Epidermal melanocyte (primary cell): ENCODE data around the gene ZNRF3.

Source experiments
- DNase-seq: peaks from one replicate; pipeline ENCODE4 v3.0.0; 2011; ENCODE audit warnings: low spot score; ENCODE audit not compliant: insufficient read length

The ZNRF3 gene

DNA sequence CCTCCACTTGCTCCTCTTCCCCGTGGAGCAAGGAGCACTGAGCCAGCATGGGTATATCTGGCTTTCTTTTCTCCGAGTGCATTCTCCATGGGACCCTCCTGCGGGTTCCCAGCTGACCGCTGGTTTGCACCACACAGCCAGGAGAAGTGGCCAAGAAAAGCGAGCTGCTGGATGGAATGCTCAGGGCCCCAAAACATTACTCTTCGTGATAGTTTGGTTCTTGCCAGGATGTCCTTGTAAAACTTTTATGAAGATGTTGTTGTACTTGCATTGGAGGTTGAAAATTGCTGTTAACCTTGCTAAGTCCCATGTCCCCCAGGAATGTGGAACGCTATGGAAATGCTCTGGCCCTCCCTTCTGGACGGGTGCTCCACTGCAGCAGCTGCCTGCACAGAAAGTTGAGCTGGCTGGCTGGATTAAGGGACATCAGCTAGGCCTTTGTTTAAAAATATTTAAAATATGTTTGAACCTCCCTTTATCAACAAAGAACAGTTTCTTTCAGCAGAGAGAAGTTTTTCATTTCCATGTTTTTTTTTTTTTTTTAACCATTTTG, 68.7 kb downstream of the ZNRF3 start:
- DNase-seq, result peak; percentile 45

DNA sequence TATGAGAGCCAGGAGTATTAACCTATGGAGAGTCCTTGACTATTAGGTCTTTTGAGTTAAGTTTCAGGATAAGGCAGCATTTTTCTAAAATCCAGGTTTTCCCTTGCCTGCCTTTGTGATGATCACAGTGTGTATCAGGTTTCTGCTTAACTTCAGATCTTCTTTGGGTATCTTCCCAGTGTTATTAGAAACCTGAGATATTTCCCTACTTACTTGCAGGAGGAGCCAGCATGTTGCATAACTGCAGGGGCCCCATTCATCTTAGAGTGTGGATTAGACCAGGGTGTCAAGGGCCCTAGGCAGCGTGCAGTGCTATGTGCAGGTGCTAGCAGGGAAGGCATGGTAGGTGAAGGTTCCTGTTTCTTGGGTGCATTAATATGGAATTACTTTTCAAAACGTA, 69.5 kb downstream of the ZNRF3 start:
- no peak for DNase-seq

DNA sequence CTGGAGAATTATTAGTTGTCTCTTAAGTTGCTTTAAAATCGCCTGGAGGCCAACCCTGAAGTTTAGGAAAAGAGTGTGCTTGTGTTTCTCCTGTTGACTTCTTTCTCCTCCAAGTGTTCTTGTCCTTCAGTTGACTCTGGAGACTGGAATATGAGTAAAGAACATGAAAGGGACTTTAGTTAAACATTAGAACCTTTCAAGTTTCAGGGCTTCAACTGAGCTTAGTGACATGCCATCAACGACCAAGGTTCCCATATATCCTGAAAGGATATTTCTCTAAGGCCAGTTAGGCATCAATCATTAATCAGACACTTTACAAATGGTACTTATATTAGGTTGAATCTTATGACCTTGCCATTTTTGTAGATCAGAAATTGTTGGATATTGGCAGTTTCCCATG, 70.0 kb downstream of the ZNRF3 start:
- no peak for DNase-seq

DNA sequence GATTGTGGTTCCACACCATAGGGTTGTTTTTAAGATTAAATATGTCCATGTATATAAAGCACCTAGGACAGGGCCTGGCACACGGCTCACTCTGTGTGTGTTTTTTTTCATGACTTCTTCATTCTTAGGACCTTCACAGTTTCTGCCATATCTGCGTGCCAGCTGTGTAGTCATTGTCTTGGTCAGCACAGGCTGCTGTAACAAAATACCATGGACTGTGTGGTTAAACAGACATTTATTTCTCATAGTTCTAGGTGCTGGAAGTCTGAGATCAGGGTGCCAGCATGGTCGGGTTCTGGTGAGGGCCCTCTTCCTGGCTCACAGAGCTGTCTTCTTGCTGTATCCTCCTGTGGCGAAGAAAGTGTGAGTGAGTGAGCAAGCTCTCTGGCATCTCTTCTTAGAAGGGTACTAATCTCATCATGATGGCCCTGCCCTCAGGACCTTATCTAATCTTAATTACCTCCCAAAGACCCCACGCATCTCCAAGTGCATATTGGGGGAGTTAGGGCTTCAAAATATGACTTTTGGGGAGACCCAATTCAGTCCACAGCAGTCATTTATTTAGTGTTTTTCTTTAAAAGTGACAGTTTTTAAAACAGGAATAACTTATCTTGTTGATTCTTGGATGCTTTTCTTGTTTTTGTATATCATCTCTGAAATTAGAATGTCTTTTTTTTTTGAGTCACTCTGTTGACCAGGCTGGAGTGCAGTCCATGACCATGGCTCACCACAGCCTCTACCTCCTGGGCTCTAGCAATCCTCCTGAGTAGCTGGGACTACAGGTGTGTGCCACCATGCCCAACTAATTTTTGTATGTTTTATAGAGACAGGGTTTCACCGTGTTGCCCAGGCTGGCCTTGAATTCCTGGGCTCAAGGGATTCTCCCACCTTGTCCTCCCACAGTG, 70.9 kb downstream of the ZNRF3 start:
- no peak for DNase-seq

DNA sequence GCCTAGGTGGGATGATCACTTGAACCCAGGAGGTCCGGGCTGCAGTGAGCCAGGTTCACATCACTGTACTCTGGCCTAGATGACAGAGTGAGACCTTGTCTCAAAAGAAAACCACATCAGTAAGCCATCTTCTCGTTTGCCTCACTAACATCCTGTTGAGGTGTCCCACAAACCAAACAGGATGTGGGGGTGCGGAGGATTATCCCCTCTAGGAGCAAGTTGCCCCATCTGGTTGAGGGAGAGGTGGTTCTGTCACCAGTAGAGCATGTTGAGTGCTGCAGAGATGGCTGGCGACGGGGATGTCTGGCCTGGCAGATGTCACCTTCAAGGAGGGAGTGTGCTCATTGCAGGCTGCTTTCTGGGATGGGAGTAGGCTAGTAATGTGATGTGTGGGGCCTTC, 72.4 kb downstream of the ZNRF3 start:
- no peak for DNase-seq

DNA sequence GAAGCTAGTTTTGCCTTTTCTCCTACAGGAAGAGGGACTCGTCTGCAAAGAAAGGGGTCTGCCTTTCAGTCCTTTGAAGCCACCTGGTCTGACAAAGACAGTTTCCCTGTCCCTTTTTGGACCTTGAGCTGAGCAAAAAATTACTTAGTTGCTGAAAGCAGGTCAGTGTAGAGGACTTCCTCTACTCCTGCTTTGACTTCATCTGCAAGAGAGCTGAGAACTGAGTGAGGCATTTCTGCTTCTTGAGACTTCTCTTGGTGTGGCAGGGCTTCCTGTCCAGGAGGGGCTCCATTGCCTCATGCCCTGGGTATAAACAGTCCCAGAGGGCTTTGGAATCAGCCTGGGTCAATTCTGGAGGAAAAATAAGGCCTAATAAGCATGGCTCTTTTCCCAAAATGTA, 73.1 kb downstream of the ZNRF3 start:
- no peak for DNase-seq

DNA sequence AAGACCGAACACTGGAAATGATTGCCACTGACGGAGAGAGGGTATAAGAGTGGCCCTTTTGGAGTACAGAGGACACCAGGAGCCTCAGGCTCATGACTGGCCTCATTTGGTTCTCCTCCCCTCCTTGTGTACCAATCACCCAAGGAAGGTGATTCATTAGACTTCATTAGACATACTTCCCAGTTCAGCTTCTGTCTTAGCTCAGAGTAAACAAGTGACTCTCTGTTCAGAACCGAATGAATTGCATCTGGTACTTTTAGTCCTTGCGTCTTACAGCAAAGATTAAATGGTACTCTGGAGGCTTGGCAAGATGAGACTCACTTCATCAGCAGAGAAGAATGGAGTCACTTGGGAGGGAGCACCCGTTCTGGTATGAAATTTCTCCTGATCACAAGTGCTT, 75.2 kb downstream of the ZNRF3 start:
- DNase-seq, result no peak

DNA sequence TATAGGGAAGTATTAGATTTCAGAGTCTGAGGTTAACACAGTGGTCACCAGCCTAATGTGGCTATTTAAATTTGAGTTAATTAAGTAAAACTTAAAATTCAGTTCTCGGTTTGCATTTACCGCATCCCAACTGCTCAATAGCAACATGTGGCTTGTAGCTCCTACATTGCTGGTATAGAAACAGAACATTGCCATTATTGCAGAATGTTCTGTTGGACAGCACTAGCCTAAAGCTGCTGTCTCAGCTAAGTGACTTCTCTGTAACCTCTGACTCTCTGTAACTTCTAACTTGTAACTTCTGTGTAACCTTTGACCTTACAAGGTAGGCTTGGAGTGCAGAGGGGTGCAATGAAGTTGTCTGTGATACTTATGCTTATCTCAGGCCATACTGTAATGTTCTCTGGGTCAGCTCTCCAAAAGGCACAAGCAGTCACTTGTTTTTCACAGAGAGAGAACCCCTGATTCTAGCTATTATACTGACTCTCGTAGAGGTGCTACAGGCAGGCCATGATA, 78.7 kb downstream of the ZNRF3 start:
- DNase-seq, result no peak

DNA sequence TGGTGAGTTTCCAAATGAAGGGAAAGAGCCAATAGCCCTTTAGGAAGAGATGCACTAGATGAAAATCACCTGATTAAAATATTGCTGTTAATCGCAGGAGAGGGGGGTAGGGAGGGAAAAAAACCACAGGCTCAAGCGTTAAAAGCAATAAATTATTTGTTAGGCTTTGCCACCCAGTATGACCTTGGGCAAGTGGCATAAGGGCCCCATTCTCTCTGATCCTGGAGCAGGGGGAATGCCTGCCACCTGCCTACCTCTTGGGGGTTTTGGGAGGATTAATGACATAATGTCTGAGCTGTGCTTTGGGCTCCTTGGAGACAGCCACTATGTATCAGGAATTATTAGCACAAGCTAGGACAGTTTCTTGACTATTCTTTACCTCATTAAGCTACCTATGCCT, 80.0 kb downstream of the ZNRF3 start:
- DNase-seq, result no peak

DNA sequence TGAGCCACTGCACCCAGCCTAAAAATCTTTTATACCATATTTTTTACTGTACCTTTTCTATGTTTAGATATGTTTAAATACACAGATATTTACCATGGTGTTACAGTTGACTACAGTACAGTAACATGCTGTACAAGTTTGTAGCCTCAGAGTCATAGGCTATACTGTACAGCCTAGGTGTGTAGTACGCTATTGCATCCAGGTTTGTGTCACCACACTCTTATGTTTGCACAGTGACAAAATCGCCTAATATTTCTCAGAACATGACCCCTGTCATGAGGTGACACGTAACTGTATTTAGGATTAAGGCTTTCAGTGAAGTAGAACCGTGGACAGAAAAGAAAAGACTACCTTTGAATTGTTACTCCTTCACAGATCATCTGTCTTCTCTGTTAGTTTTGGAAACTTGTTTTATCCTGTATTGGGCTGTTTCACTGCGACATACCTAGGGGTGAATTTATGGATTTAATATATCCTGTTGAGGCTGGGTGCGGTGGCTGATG, 83.8 kb downstream of the ZNRF3 start:
- DNase-seq, result no peak

DNA sequence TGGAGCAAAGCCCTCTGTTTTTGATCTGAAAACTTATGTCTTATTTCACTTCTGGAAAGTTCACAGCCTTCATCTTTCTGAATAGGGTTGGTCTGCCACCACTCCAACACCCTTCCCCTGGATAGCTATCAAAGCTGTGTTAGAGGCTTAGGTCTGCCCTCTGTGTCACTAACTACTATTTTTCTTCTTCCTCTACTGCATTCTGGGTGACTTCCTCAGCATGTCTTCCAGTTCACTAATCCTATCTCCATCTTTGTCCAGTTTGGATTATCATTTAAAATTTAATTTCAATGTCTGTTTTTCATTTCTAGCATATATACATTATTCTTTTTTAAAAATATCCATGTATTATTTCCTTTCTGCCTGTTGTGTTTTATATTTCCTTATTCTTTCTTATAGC, 84.6 kb downstream of the ZNRF3 start:
- no peak for DNase-seq

DNA sequence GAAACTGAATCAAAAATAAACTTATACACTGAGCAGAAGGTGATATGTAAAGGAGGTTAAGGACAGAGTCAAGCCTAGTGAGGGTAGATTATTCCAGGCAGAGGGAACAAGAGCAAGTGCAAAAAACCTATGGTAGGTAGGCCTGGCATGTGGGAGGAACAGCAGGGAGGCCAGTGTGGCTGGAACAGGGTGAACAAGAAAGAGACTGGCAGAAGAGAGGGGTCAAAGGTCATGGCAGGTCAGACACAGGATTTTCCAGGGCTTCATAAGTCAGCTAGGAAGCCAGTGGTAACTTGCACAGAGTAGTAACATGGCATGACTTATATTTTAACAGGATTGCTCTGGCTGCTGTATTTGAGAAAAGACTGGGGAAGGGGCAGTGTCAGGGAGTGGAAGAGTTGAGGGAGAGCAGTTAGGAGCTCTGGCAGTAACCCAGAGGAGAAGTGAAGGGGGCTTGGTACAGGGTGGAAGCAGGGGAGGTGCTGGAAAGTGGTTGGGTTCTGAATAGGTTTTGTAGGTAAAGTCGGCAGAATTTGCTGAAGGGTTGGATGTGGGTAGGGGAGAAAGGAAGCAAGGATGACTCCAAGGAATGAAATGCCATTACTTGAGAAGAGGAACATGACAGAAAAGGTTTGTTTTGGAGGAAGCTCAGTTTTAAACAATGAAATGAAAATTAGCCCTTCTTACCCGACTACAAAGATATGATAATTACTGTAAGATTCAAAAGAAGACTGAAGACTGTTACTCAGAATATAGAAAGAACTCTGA, 86.2 kb downstream of the ZNRF3 start:
- no peak for DNase-seq

DNA sequence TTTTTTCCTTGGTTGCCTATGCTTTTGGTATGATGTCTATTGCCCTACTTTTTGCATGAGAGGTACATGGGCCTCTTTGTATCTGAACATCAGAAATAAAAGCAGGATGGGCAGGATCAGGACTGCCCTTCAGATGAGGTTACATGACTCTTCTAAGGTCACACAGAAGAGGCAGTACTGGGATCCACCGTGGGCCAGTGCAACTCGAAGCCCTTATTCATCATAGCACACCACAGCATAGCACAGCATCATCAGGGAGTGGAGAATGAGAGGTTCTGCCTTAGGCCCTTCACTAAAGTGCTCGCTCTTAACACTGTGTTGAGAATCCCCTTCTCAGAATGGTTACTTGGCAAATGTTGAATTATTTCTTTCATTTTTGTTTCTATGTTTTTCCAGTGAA, 90.0 kb downstream of the ZNRF3 start:
- no peak for DNase-seq

DNA sequence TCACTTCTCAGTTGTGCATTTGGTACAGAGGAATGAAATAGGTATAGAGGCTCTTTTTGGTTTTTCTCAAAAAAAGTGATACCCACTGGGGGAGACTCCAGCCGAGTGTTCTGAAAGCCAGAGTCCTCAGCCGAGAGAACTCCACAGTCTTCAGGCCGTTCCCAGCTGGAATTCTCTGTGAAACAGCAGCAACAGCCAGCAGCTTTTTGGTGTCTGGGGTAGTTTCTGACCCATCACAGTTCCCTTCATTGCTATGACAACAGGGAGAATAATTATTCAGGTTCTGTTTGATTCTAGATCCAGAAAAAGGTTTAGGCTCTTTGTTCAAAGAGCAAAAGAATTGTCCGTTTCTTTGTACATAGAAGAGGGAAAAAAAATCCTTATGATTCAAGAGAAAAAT, 93.7 kb downstream of the ZNRF3 start:
- no peak for DNase-seq

DNA sequence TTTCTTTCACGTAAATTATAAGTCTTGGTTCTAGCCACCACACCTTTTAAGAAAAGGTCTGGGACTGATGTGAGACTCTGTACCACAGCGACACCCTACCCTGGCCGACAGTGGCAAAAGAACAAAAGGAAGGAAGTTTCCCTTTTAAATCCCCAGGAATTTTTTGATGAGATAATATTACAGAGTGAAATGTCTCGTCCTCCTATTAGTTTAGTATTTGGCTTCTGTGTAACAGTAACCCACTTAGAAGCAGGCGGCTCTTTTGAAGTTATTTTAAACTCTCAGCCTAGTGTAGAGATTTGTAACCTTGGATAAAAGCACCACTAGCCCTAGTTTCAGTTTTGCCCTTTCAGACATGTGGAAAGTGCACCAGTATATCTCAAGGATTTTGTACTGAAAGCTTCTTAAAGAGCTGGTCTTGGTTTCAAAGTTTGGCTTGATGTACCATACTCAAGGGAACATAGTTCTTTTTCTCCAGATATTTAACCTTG, 94.2 kb downstream of the ZNRF3 start:
- no peak for DNase-seq

DNA sequence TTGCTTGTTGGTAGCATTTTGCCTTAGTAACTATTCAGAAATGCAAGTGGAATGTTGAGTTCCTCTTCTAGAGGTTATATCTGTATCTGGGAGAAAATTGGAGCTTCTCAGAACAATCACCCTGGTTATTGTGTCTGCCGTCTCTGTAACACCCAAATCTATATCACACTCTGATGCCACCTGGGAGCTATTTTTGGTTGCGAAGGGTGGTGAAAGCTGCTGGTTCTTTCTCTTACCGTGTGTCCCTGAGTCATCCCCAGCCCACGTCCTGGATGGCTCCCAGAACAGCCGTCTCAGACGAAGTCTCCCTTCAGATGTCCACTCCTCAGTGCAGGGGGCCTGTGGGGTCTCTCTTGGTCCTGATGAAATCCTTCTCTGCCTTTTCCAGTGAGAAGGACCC, 94.8 kb downstream of the ZNRF3 start:
- no peak for DNase-seq

DNA sequence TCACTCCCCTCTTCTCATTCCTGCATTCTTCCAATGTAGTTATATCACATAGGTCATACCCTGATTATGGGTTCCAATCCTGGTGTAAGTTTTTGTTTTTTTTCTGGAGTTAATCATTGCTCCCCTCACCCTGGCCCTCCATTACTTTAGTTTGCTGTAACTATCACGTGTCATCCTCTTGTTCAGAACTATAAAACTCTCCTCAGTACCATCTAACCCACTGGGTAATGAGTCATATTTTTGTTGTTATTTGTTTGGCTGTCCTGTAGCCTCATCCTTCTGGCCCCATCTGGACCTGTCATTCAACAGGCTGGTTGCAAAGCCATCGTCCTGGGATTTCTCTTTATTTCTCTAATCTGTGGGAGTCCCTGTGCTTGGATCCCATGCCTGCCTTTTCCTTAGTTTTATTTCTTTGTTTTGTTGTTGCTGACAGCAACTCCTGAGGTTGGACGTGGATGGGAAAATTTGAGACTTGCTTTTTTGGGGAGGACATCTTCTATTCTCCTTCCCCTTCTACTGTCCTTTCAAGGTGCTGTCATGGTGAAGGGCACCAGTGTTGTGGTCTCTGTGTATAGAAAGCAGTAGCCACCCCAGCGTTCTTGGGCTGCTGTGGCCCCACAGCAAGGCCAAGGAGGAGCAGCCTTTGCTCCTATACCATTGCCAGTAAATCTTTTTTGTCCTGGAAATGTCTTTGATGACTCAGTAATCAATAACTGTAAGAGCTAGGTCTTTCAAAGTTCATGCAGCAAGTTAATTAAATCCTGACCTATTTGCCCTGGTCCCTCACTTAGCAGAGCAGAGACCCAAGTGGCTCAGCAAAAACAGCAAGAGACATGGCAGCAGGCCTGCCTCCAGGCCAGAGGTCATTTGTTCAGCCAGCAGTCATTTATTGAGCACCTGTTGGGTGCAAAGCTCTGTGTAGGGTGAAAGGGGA, 95.8 kb downstream of the ZNRF3 start:
- DNase-seq, result no peak

DNA sequence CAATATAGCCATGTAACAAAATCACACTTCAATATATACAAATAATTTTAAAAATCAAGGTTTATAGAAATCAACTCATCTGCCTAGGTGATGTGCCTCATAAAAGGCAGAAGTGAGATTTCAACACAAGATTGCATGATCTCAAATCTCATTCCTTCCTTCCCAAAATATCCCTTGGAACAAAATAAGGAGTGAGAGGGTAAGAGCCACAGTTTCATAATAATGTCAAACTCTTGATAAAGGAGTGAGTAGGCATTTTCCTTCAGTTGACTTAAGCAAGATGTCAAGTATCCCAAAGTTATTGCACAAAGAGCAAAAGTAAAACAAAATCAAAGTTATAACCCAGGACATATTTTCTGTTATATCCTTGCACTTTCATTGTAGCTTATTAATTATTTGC, 97.0 kb downstream of the ZNRF3 start:
- DNase-seq, result no peak

DNA sequence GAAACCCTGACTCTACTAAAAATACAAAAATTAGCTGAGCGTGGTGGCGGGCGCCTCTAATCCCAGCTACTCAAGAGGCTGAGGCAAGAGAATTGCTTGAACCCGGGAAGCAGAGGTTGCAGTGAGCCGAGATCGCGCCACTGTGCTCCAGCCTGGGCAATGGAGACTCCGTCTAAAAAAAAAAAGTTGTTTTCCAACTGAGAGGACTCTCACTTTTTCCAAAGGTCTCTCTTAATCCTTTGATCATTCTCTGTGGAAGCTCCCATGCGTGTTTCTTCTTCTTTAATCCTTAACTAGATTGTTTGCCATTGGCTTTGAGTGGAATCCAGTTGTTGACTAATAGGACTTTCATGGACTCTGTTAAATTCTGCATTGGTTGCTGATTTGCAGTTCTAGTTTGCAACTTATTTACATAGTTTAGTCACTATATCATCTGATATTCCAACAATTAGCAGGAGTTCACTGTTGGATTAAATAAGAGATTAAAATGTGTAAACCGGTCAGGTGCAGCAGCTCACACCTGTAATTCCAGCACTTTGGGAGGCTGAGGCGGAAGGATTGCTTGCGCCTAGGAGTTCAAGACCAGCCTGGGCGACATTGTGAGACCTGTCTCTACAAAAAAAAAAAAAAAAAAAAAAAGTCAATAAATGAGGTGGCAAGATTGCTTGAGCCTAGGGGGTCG, 98.6 kb downstream of the ZNRF3 start:
- no peak for DNase-seq

DNA sequence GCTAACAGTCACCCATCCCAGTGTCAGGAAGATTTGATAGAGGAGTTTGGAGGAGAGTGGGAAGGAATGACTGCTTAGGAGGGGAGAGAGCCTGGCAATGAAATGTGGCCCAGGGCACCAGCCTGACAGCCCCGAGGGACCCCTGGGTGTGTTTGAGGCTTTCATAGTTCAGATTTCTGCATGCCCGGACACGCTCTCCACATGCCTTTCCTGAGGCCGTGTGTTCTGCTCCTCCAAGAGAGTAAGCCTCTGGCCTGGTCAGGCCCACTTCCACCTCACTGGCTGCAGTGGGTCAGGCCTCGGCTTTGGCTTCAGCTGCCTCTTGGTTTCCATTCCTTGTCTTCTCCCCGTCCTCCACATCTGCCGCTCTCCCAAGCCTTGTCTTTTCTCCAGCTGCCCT, 99.8 kb downstream of the ZNRF3 start:
- no peak for DNase-seq
